Activated CD8-positive, alpha-beta memory T cell treated with anti-CD3 and anti-CD28 coated beads for 1 hour (primary cell): ENCODE data around the gene TRIML2.

Experiments used
- DNase-seq, 2 donors: peaks; one replicate each; pipeline ENCODE4 v3.0.0-alpha.2; 2020; ENCODE audit warnings: low read depth in 1 of 2; ENCODE audit errors: extremely low read depth in 1 of 2

Gene TRIML2

GRCh38 chr4:188109157-188109755, at the start of gene TRIML2:
TSS of gene TRIML2 (minus strand) at chr4:188109603. CDS start at chr4:188105368, 4,235 bp downstream.
- DNase-seq, result no peak

GRCh38 chr4:188158336-188158735, 48.9 kb upstream of the TRIML2 start:
- DNase-seq, result no peak

GRCh38 chr4:188154668-188155405, 45.4 kb upstream of the TRIML2 start:
- DNase-seq, result no peak

- DNase-seq, result no peak
Observed at GRCh38 chr4:188147776-188148175, 38.4 kb upstream of the TRIML2 start.

- no peak for DNase-seq
Observed at GRCh38 chr4:188147176-188147575, 37.8 kb upstream of the TRIML2 start.

- no peak for DNase-seq
Observed at GRCh38 chr4:188146618-188147017, 37.2 kb upstream of the TRIML2 start.

- no peak for DNase-seq
Observed at GRCh38 chr4:188145601-188146000, 36.2 kb upstream of the TRIML2 start.

GRCh38 chr4:188143731-188144130, 34.3 kb upstream of the TRIML2 start:
- no peak for DNase-seq

- no peak for DNase-seq
Observed at GRCh38 chr4:188139671-188140070, 30.3 kb upstream of the TRIML2 start.

GRCh38 chr4:188139141-188139540, 29.7 kb upstream of the TRIML2 start, which contains the start of gene TRIML1:
TSS of gene TRIML1 (plus strand) at chr4:188139441. CDS start at chr4:188139559, 118 bp downstream.
- no peak for DNase-seq

GRCh38 chr4:188138227-188138626, 28.8 kb upstream of the TRIML2 start:
- no peak for DNase-seq

- DNase-seq, result no peak
Observed at GRCh38 chr4:188132232-188132631, 22.8 kb upstream of the TRIML2 start.

GRCh38 chr4:188130355-188130754, 21.0 kb upstream of the TRIML2 start:
- DNase-seq, result no peak

GRCh38 chr4:188127214-188127874, 17.9 kb upstream of the TRIML2 start:
- DNase-seq, result no peak

- no peak for DNase-seq
Observed at GRCh38 chr4:188121530-188121929, 12.1 kb upstream of the TRIML2 start.

GRCh38 chr4:188117631-188118324, 8.4 kb upstream of the TRIML2 start:
- no peak for DNase-seq

GRCh38 chr4:188113156-188113555, 3.8 kb upstream of the TRIML2 start:
- no peak for DNase-seq

GRCh38 chr4:188111955-188112354, 2.6 kb upstream of the TRIML2 start:
- no peak for DNase-seq

GRCh38 chr4:188110741-188111471, 1.5 kb upstream of the TRIML2 start:
- no peak for DNase-seq

- no peak for DNase-seq
Observed at GRCh38 chr4:188110036-188110435, 633 bp upstream of the TRIML2 start.
